OCI-LY7 (cell line): ENCODE results near the gene MVB12B.

ENCODE experiments used
- CTCF ChIP-seq: fragments of 200-600 bp; sonication (generic); conservative IDR thresholded peaks from 2 replicates; pipeline ENCODE4 v1.5.1; 2014; ENCODE audit warnings: mild to moderate bottlenecking, antibody characterized with exemption, low read length, moderate library complexity, mixed read lengths
- EZH2phosphoT487 ChIP-seq: fragments of 200-600 bp; sonication (generic); IDR thresholded peaks from 2 replicates; pipeline ENCODE4 v1.6.1; 2018; ENCODE audit warnings: low read depth, borderline replicate concordance, mild to moderate bottlenecking, mixed run types, antibody characterized with exemption, low read length, moderate library complexity, mixed read lengths

GRCh38 chr9:126367139-126367538 is 40.5 kb downstream of the MVB12B start:
- TF ChIP-seq CTCF (no peak), EZH2phosphoT487 (no peak)
